NB4 (cell line): ENCODE results near the gene DGCR6L.
"Not testable (repeated sequence)": the region's sequence is repeated elsewhere in the genome, so short reads cannot be mapped to it uniquely, and the experiment has no call there.

ENCODE experiments used
- POLR2A ChIP-seq: IDR thresholded peaks from 2 replicates; pipeline ENCODE4 v1.6.1; 2011; ENCODE audit warnings: mild to moderate bottlenecking; ENCODE audit not compliant: insufficient read length; ENCODE audit errors: extremely low read depth
- TF ChIP-seq, protein P1 (sequence below): IDR thresholded peaks from one replicate; pipeline ENCODE4 v1.5.1; 2012; ENCODE audit warnings: low read depth, low read length
- TF ChIP-seq, protein P2 (sequence below): IDR thresholded peaks from 2 replicates; pipeline ENCODE4 v1.6.1; 2011; ENCODE audit warnings: low read depth, low read length

DNA sequence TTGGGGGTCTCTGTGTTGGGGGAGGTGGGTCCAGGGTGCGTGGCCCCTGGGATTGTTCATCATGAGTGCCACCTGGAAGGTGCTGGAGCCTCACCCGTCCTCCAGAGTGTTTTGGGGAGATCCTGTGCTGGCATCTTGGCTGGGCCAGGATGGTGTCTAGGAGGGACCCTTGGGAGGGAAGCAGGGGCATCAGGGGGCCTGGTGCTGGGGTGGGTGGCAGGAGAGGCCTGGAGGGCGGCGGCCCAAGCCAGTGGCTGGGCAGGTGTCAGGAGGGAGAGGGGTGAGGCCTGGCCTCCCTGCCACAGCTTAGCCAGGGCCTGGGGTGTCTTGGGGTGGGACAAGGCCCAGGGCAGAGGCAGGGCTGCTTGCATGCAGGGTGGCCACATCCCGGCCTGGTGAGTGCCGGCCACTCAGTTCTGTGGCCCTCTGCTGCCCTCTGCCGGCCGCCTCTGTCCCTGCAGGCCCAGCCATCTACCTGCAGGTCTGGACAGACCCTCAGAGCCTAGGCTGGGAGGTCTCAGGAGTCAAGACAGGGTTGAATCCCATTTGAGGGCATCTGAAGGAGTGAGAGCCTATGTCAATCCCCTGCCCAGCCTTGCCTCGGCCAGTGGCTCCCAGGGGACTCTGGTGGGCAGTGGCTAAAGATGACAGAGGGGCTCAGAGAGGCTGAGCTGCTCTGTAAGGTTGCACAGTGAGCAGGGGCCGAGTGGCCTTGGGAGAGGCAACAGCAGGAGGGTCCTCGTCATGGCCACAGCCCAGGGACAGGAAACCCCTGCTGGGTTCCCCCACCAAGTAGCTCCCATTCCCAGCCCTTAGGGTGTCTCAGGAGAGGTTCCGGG, 34.2 kb downstream of the DGCR6L start:
- TF ChIP-seq, protein P1, sequence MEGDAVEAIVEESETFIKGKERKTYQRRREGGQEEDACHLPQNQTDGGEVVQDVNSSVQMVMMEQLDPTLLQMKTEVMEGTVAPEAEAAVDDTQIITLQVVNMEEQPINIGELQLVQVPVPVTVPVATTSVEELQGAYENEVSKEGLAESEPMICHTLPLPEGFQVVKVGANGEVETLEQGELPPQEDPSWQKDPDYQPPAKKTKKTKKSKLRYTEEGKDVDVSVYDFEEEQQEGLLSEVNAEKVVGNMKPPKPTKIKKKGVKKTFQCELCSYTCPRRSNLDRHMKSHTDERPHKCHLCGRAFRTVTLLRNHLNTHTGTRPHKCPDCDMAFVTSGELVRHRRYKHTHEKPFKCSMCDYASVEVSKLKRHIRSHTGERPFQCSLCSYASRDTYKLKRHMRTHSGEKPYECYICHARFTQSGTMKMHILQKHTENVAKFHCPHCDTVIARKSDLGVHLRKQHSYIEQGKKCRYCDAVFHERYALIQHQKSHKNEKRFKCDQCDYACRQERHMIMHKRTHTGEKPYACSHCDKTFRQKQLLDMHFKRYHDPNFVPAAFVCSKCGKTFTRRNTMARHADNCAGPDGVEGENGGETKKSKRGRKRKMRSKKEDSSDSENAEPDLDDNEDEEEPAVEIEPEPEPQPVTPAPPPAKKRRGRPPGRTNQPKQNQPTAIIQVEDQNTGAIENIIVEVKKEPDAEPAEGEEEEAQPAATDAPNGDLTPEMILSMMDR, result peak; percentile 63
- not testable (repeated sequence) for TF ChIP-seq POLR2A
- TF ChIP-seq, protein P2, sequence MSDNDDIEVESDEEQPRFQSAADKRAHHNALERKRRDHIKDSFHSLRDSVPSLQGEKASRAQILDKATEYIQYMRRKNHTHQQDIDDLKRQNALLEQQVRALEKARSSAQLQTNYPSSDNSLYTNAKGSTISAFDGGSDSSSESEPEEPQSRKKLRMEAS, result not testable (repeated sequence)
